ENCODE results near the gene EHMT1.
A peak's percentile ranks its signal among the peaks of the same experiment; 100 is the strongest.

Gene EHMT1

DNA sequence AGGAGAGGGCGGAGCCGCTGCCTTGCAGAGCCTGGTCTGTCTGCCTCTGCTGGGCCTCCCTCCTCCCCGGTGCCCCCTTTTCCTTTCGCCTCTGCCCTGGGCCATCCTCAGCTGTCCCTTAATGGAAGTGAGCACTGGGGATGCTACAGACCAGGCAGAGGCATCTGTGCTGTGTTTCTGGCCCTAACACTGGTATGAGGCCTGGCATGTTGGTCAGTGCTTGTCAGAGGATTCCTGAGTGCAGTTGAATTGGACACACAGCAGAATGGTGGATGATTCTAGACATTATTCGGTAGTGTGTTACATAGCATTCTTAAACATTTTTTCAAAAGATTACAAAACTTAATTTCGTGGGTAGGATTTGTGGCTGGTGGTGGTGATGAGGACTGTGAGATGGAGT lies 88.6 kb downstream of the EHMT1 start:
- Mint-ChIP-seq H3K27me3 (ENCODE audit: low read depth) (no peaks in the 10 kb centered on the region), H3K36me3 (ENCODE audit: low read depth) (peaks cover 42% of the 10 kb centered on the region), H3K4me1 (peaks cover 25% of the 10 kb centered on the region), H3K4me3 (no peak overlapping the region), H3K9me3 (peaks cover 13% of the 10 kb centered on the region), H3K27ac (peak overlapping the region in 1 of 3 experiments; percentile 49)
- no peak for TF ChIP-seq CTCF (IDR thresholded peaks at IDR 0.05; ENCODE audit: unreplicated experiment in 3 of 3)

GRCh38 chr9:137708590-137709284 lies 89.9 kb downstream of the EHMT1 start:
- peak overlapping the region in 1 of 3 experiments; percentile 33 for H3K27ac Mint-ChIP-seq
- H3K27me3 Mint-ChIP-seq (ENCODE audit: low read depth): no peaks in the 10 kb centered on the region
- peaks cover 5% of the 10 kb centered on the region for H3K9me3 Mint-ChIP-seq
- no peak overlapping the region for H3K4me3 Mint-ChIP-seq
- TF ChIP-seq CTCF (IDR thresholded peaks at IDR 0.05; ENCODE audit: unreplicated experiment in 3 of 3): no peak
- peaks cover 25% of the 10 kb centered on the region for H3K4me1 Mint-ChIP-seq
- peaks cover 38% of the 10 kb centered on the region for H3K36me3 Mint-ChIP-seq (ENCODE audit: low read depth)

- Mint-ChIP-seq H3K27me3 (ENCODE audit: low read depth) (no peaks in the 10 kb centered on the region), H3K36me3 (ENCODE audit: low read depth) (peaks cover 37% of the 10 kb centered on the region), H3K9me3 (peaks cover 4% of the 10 kb centered on the region), H3K4me3 (no peak overlapping the region), H3K4me1 (peaks cover 19% of the 10 kb centered on the region), H3K27ac (no peak overlapping the region)
- no peak for TF ChIP-seq CTCF (IDR thresholded peaks at IDR 0.05; ENCODE audit: unreplicated experiment in 3 of 3)
Observed at GRCh38 chr9:137709411-137710101, 90.8 kb downstream of the EHMT1 start.

DNA sequence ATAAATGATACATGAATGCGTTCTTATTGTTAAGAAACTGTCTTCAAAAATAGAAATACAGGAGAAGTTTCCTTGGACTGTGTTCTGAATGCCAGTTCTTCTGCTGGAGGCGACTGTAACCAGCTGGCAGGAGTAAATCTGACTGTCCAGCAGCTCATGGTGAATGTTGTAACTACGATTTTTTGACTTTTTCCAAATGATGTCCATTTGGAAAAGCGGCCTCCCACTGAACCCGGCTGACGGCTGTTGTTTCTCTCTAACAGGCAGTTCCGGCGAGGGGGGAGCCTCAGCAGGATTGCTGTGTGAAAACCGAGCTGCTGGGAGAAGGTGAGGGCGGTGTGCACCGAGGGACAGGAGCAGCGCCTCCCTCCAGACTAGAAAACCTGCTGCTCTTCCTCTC lies 91.9 kb downstream of the EHMT1 start:
- peak overlapping the region in 2 of 3 experiments; percentile 10 to 56 for H3K27ac Mint-ChIP-seq

DNA sequence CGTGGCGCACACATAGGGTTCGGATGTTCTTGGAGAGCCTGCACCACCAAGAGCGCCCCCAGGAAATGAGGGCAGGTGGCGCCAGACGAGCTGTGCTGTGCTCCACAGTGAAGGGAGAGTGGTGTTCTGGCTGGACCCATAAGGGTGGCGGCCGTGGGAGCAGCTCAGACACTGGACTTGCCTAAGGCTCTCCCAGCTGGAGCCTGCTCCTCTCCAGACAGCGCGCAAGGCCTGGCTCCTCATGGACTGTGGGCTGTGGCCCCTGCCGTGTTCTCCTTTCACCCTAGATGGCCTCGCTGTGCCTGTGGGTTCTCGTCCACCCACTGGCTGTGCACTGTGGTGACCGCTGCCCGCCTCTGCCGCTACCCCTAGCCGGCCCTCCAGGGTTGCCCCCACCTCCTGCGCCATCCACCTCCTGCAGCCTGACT lies 92.9 kb downstream of the EHMT1 start:
- H3K9me3 Mint-ChIP-seq: peaks cover 13% of the 10 kb centered on the region
- H3K36me3 Mint-ChIP-seq (ENCODE audit: low read depth): peaks cover 49% of the 10 kb centered on the region
- H3K4me1 Mint-ChIP-seq: peaks cover 14% of the 10 kb centered on the region
- H3K27me3 Mint-ChIP-seq (ENCODE audit: low read depth): no peaks in the 10 kb centered on the region
- H3K27ac Mint-ChIP-seq: no peak overlapping the region
- no peak overlapping the region for H3K4me3 Mint-ChIP-seq
- TF ChIP-seq CTCF (IDR thresholded peaks at IDR 0.05; ENCODE audit: unreplicated experiment in 3 of 3): no peak

More for the DNA sequence above, 91.9 kb downstream of the EHMT1 start:
- Mint-ChIP-seq H3K4me1 (peaks cover 14% of the 10 kb centered on the region), H3K36me3 (ENCODE audit: low read depth) (peaks cover 42% of the 10 kb centered on the region), H3K9me3 (peaks cover 10% of the 10 kb centered on the region), H3K4me3 (no peak overlapping the region), H3K27me3 (ENCODE audit: low read depth) (no peaks in the 10 kb centered on the region)
- TF ChIP-seq CTCF (IDR thresholded peaks at IDR 0.05; ENCODE audit: unreplicated experiment in 3 of 3): no peak
